Measurements from ENCODE around the gene IFNL4.
"Not testable (repeated sequence)": the region's sequence is repeated elsewhere in the genome, so short reads cannot be mapped to it uniquely, and the experiment has no call there.

Gene IFNL4

GRCh38 chr19:39223703-39224279 is 24.9 kb downstream of the IFNL4 start:
- no peaks in the 10 kb centered on the region for H3K27me3 ChIP-seq (ENCODE audit: insufficient read depth, low read depth, severe bottlenecking)
- no peak overlapping the region for H3K4me3 ChIP-seq (ENCODE audit: low read depth, low read length)
- TF ChIP-seq CTCF (IDR thresholded peaks at IDR 0.05; ENCODE audit: low read depth, low read length), result no peak
- no peaks in the 10 kb centered on the region for H3K36me3 ChIP-seq
- H3K27ac ChIP-seq, result no peak overlapping the region
- no peaks in the 10 kb centered on the region for H3K9me3 ChIP-seq (ENCODE audit: severe bottlenecking)
- DNase-seq, result no peak

- not testable (repeated sequence) for H3K4me3 ChIP-seq (ENCODE audit: low read depth, low read length); DNase-seq; H3K27me3 ChIP-seq (ENCODE audit: insufficient read depth, low read depth, severe bottlenecking); H3K9me3 ChIP-seq (ENCODE audit: severe bottlenecking); H3K27ac ChIP-seq; H3K36me3 ChIP-seq
Measured at GRCh38 chr19:39219108-39219507, 29.5 kb downstream of the IFNL4 start.

DNA sequence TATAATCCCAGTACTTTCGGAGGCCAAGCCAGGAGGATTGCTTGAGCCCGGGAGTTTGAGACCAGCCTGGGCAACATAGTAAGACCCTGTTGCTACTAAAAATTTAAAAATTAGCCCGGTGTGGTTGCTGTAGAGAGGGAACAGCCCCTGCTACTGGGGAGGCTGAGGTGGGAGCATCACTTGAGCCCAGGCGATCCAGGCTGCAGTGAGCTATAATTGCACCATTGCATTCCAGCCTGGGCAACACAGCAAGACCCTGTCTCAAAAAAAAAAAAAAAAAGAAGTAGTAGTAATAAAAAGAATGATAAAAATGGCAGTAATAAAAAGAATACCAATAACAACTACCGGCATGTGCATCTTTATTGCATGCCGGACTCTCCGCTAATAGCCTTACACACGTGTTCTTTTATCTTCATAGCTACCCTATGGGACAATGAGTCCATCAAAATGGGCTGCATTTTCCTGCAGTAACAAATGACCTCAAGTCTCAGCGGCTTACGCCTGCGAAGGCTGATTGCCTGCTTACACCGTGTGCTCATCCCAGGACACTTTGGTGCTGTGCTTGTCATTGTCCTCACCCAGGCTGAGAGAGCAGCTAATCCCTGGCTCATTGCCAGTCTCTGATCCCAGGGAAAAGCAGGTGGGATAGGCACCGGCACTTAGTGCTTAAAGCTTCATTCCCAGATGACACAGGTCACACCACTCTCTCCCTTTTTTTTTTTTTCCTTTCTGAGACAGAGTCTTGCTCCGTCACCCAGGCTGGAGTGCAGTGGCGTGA is 30.2 kb downstream of the IFNL4 start:
- DNase-seq, result peak; percentile 89
- no peak for TF ChIP-seq CTCF (IDR thresholded peaks at IDR 0.05; ENCODE audit: low read depth, low read length)
- H3K27ac ChIP-seq, result no peak overlapping the region
- no peaks in the 10 kb centered on the region for H3K27me3 ChIP-seq (ENCODE audit: insufficient read depth, low read depth, severe bottlenecking)
- H3K9me3 ChIP-seq (ENCODE audit: severe bottlenecking), result peaks cover 7% of the 10 kb centered on the region
- no peaks in the 10 kb centered on the region for H3K36me3 ChIP-seq
- H3K4me3 ChIP-seq (ENCODE audit: low read depth, low read length), result no peak overlapping the region

DNA sequence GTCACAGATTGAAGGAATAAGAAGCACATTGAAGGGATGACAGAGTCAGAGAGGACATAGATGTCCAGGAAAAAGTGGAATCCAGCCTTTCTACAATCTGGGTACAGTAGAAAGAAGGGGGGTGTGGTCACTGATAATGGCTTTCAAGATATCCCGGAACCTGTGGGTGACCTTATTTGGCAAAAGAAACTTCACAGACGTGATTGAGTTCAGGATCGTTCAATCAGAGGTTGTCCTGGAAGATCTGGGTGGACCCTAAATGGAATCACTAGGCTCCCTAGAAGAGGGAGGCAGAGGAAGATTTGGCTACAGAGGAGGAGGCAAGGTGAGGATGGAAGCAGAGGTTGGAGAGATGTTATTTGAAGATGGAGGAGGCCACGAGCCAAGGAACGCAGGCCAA is 31.6 kb downstream of the IFNL4 start:
- TF ChIP-seq CTCF (IDR thresholded peaks at IDR 0.05; ENCODE audit: low read depth, low read length), result no peak
- H3K27ac ChIP-seq, result no peak overlapping the region
- no peaks in the 10 kb centered on the region for H3K27me3 ChIP-seq (ENCODE audit: insufficient read depth, low read depth, severe bottlenecking)
- H3K36me3 ChIP-seq, result no peaks in the 10 kb centered on the region
- H3K4me3 ChIP-seq (ENCODE audit: low read depth, low read length), result no peak overlapping the region
- peaks cover 7% of the 10 kb centered on the region for H3K9me3 ChIP-seq (ENCODE audit: severe bottlenecking)
- DNase-seq, result no peak

- H3K27ac ChIP-seq; DNase-seq; H3K9me3 ChIP-seq (ENCODE audit: severe bottlenecking); H3K36me3 ChIP-seq; H3K27me3 ChIP-seq (ENCODE audit: insufficient read depth, low read depth, severe bottlenecking); H3K4me3 ChIP-seq (ENCODE audit: low read depth, low read length): not testable (repeated sequence)
Measured at GRCh38 chr19:39215323-39215722, 33.3 kb downstream of the IFNL4 start.

- Histone ChIP-seq H3K27me3 (ENCODE audit: insufficient read depth, low read depth, severe bottlenecking) (no peaks in the 10 kb centered on the region), H3K4me3 (ENCODE audit: low read depth, low read length) (no peak overlapping the region), H3K9me3 (ENCODE audit: severe bottlenecking) (peaks cover 7% of the 10 kb centered on the region), H3K36me3 (no peaks in the 10 kb centered on the region), H3K27ac (no peak overlapping the region)
- TF ChIP-seq CTCF (IDR thresholded peaks at IDR 0.05; ENCODE audit: low read depth, low read length), result peak; percentile 79
- peak; percentile 68 for DNase-seq
Measured at GRCh38 chr19:39212375-39212742, 36.3 kb downstream of the IFNL4 start.
